Measurements from ENCODE around the gene KLF2. TPM values are rescaled to one million over a fixed set of nuclear protein-coding genes. Genes with fewer than 3 reads are reported as not detected.
A peak's percentile ranks its signal among the peaks of the same experiment; 100 is the strongest.

The KLF2 gene
- total and polyA plus RNA-seq, 3 donors from 2014 or later: 40.2 to 74.9 (median 42.4) TPM

DNA sequence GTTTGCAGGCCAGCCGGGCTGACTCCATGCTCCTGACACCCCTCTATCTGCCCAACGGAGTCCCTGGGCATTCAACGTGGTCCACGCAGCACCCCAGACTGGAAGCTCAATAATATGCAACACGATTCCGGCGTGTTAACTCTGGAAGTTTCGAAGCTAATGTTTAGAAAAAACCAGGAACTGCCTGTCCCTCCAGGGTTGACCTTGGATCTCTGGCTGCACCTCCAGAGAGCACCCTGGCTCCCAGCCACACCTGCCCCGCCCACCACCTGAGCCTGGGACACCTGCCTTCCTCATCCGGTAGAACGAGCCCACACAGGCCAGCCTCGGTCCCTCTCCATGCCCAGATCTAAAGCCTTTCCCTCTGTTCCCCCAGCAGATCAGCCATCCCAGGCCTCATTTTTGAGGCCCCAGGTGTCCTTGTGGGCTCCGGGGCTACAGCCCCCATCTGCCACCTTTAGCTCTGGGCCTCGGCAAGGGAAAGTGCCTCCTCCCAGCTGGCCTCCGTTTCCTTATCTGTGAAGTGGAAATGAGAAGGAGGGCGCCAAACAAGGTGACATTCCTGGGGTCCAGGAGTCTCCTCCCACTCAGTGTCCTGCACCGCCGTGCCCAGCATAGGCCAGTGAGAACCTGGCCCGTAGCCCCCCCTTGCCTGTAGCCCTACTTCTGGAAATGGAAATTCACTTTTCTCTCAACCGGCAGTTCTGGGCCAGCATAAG lies 38.7 kb downstream of the KLF2 start:
- DNase-seq: no peak
- no peak for TF ChIP-seq POLR2A (IDR thresholded peaks at IDR 0.05)
- TF ChIP-seq, protein P1, sequence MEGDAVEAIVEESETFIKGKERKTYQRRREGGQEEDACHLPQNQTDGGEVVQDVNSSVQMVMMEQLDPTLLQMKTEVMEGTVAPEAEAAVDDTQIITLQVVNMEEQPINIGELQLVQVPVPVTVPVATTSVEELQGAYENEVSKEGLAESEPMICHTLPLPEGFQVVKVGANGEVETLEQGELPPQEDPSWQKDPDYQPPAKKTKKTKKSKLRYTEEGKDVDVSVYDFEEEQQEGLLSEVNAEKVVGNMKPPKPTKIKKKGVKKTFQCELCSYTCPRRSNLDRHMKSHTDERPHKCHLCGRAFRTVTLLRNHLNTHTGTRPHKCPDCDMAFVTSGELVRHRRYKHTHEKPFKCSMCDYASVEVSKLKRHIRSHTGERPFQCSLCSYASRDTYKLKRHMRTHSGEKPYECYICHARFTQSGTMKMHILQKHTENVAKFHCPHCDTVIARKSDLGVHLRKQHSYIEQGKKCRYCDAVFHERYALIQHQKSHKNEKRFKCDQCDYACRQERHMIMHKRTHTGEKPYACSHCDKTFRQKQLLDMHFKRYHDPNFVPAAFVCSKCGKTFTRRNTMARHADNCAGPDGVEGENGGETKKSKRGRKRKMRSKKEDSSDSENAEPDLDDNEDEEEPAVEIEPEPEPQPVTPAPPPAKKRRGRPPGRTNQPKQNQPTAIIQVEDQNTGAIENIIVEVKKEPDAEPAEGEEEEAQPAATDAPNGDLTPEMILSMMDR (IDR thresholded peaks at IDR 0.05): no peak
- Histone ChIP-seq H3K27ac (peak overlapping the region; percentile 59 to 73), H3K36me3 (ENCODE audit: low read depth, missing control alignments) (no peaks in the 10 kb centered on the region), H3K4me3 (no peak overlapping the region), H3K4me1 (peaks cover 33% of the 10 kb centered on the region), H3K9me3 (no peaks in the 10 kb centered on the region), H3K27me3 (no peaks in the 10 kb centered on the region)
- WGBS, 2 donors: 47 to 51% methylated on average over 20 of the region's 20 CpGs
- intact Hi-C loops (cut with DNase I; ENCODE audit: low total_unique reads): no loop called here

DNA sequence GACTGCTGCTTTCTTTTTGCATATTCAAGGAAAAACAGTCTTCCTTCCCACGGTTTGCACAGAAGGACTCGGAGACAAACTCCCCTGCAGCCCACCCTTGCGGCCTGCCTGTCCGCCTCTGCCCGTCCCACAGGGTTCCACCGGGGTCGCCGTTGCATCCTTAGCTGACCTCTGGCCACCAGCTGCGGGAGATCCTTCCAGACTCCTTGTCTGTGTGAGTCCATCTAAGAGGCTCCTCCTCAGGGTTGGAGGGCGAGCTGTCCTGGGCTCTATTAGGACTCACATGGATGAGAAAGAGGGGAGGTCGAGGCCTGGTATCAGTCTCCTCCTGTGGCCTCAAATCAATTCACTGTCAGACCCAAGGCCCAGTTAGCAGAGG lies 39.2 kb downstream of the KLF2 start:
- 48 to 68% methylated on average over 5 to 11 of the region's 11 CpGs for WGBS, 2 donors
- H3K27ac ChIP-seq: peak overlapping the region; percentile 59 to 73
- intact Hi-C loops (cut with DNase I; ENCODE audit: low total_unique reads): no loop called here
- H3K27me3 ChIP-seq: no peaks in the 10 kb centered on the region
- no peaks in the 10 kb centered on the region for H3K9me3 ChIP-seq
- TF ChIP-seq POLR2A (IDR thresholded peaks at IDR 0.05): no peak
- TF ChIP-seq, protein P1 (IDR thresholded peaks at IDR 0.05): no peak
- H3K4me3 ChIP-seq: no peak overlapping the region
- peaks cover 37% of the 10 kb centered on the region for H3K4me1 ChIP-seq
- no peak for DNase-seq
- no peaks in the 10 kb centered on the region for H3K36me3 ChIP-seq (ENCODE audit: low read depth, missing control alignments)

DNA sequence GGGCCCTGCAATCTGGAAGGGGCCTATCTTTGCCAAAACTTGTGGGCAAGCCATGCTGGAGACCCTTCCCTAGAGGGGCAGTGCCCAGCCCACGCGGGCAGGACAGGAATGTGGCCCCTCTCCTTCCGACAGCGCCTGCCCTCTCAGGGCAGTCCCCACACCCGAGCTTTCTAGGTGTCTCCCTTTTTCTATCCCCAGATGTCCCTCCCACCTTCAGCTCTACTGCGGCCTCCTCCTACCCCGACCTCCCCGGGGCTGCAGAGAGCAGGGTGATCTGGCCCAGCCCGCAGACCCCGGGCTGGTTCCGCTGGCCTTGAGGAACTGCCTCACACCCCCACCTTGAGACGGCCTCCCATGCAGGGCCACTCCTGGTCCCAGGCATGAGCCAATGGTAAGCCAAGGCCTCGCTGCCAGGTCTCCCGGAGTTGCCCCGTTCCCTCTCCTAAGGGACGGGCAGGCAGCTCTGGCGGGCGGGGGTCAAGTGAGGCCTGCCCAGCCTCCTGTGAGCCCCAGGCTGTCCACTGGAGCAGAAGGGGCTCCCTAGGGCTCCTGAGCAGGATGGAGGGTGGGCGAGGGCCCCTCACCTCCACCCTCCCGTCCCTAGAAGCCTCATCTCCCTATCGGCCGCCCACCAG lies 39.7 kb downstream of the KLF2 start:
- no peak overlapping the region for H3K4me3 ChIP-seq
- H3K27ac ChIP-seq: peak overlapping the region; percentile 59 to 73
- no peaks in the 10 kb centered on the region for H3K9me3 ChIP-seq
- no peaks in the 10 kb centered on the region for H3K36me3 ChIP-seq (ENCODE audit: low read depth, missing control alignments)
- 81 to 95% methylated on average over 12 to 20 of the region's 22 CpGs for WGBS, 2 donors
- DNase-seq: no peak
- TF ChIP-seq, protein P1 (IDR thresholded peaks at IDR 0.05): no peak
- no peak for TF ChIP-seq POLR2A (IDR thresholded peaks at IDR 0.05)
- H3K4me1 ChIP-seq: peaks cover 40% of the 10 kb centered on the region
- H3K27me3 ChIP-seq: no peaks in the 10 kb centered on the region
- intact Hi-C loops (cut with DNase I; ENCODE audit: low total_unique reads): no loop called here

DNA sequence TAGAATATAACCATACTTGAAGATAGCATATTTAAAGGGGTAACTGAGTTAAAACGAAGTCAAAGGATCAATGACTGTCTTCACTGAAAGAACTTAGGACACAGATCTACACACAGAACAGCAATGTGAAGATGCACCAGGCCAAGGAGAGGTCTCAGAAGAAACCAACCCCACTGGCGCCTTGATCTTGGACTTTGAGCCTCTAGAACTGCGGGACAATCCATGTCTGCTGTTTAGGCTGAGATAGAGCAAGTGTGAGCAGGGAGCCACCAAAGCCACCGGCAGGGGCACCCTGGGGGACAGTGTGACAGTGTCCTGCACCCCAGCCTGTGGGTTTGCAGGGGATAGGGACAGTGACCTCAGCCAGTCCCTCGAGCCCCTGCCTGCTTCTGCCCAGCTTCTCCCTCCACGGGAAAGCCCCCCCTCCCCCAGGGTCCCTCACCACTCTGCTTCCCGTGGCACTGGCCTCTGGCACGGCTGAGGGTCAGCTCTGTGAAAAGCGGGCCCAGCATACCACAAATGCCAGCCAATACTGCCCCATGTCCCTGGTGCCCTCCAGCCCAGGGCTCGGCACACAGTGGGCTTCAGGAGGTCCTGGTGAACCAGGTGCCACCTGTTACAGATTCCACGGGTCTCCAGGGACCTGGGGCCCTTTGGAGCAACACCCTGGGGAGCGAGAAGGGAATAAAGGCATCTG lies 40.8 kb downstream of the KLF2 start:
- 82 to 90% methylated on average over 6 to 12 of the region's 12 CpGs for WGBS, 2 donors
- TF ChIP-seq POLR2A (IDR thresholded peaks at IDR 0.05): no peak
- TF ChIP-seq, protein P1 (IDR thresholded peaks at IDR 0.05): no peak
- Histone ChIP-seq H3K36me3 (ENCODE audit: low read depth, missing control alignments) (no peaks in the 10 kb centered on the region), H3K4me3 (no peak overlapping the region), H3K9me3 (no peaks in the 10 kb centered on the region), H3K4me1 (peaks cover 40% of the 10 kb centered on the region), H3K27me3 (no peaks in the 10 kb centered on the region), H3K27ac (peak overlapping the region; percentile 79 to 86)
- intact Hi-C loops (cut with DNase I; ENCODE audit: low total_unique reads): no loop called here
- DNase-seq: no peak
